ENCODE results near the gene SERPINA1. TPM values are rescaled to one million over a fixed set of nuclear protein-coding genes. Genes with fewer than 3 reads are reported as not detected.

SERPINA1 gene
- total and polyA plus RNA-seq, 2 donors (not counting 1 experiment from before 2014, with no cell fraction given) = 0.69 to 6.8 TPM

GRCh38 chr14:94389731-94390371 is 1.4 kb upstream of the SERPINA1 start:
- Mint-ChIP-seq H3K27ac (no peak overlapping the region), H3K4me3 (no peak overlapping the region), H3K9me3 (ENCODE audit: insufficient read depth) (no peaks in the 10 kb centered on the region), H3K27me3 (no peaks in the 10 kb centered on the region), H3K4me1 (no peaks in the 10 kb centered on the region)
- ChIA-PET CTCF (no interaction called here), POLR2A (no interaction called here)
- Histone ChIP-seq H3K4me2 (replicated peaks; ENCODE audit: low read depth, low read length, poor library complexity, severe bottlenecking) (no peak overlapping the region), H4K20me1 (ENCODE audit: control insufficient read depth, insufficient read depth, low read length, poor library complexity, severe bottlenecking) (no peaks in the 10 kb centered on the region), H3K4me3 (ENCODE audit: control extremely low read depth in 1 of 5, extremely low read depth in 1 of 5, insufficient read depth in 1 of 5, low read depth in 2 of 5, low read length in 4 of 5) (no peak overlapping the region), H3K36me3 (replicated peaks in 1 of 2; ENCODE audit: control extremely low read depth in 1 of 2, control insufficient read depth in 1 of 2, extremely low read depth in 1 of 2, insufficient read depth in 2 of 2, low read length in 1 of 2) (no peaks in the 10 kb centered on the region), H2AFZ (ENCODE audit: insufficient read depth, low read depth, low read length, poor library complexity, severe bottlenecking) (no peak overlapping the region), H3K79me2 (ENCODE audit: control insufficient read depth, insufficient read depth, low read length) (no peaks in the 10 kb centered on the region), H3K9me3 (ENCODE audit: control extremely low read depth in 1 of 3, control insufficient read depth in 2 of 3, insufficient read depth in 1 of 3, low read length in 2 of 3) (peaks cover 0 to 16% (median 0%) of the 10 kb centered on the region in 3 donors), H3K27me3 (replicated peaks in 1 of 4; ENCODE audit: control extremely low read depth in 1 of 4, control insufficient read depth in 3 of 4, insufficient read depth in 4 of 4, low read length in 3 of 4) (no peaks in the 10 kb centered on the region), H3K27ac (ENCODE audit: low read length in 2 of 2) (no peak overlapping the region), H3K4me1 (ENCODE audit: control insufficient read depth in 2 of 2, insufficient read depth in 2 of 2, low read length in 2 of 2) (no peaks in the 10 kb centered on the region), H3K9ac (ENCODE audit: low read length) (no peak overlapping the region)
- ATAC-seq (ENCODE audit: low read depth) = no peak
- no peak for DNase-seq
- TF ChIP-seq CTCF (IDR thresholded peaks at IDR 0.05) = no peak
- TF ChIP-seq EZH2 (IDR thresholded peaks at IDR 0.05; ENCODE audit: borderline replicate concordance, insufficient read depth, low read depth, low read length, poor library complexity, severe bottlenecking) = no peak
- intact Hi-C loops (cut with micrococcal nuclease) = no loop called here
- 69% methylated on average over 7 of the region's 10 CpGs for WGBS (ENCODE audit: insufficient coverage)

GRCh38 chr14:94389104-94389469 is 685 bp upstream of the SERPINA1 start:
- Mint-ChIP-seq H3K27me3 (no peaks in the 10 kb centered on the region), H3K9me3 (ENCODE audit: insufficient read depth) (no peaks in the 10 kb centered on the region), H3K27ac (no peak overlapping the region), H3K4me3 (no peak overlapping the region), H3K4me1 (no peaks in the 10 kb centered on the region)
- H3K36me3 ChIP-seq (replicated peaks in 1 of 2; ENCODE audit: control extremely low read depth in 1 of 2, control insufficient read depth in 1 of 2, extremely low read depth in 1 of 2, insufficient read depth in 2 of 2, low read length in 1 of 2) = no peaks in the 10 kb centered on the region
- H3K9me3 ChIP-seq (ENCODE audit: control extremely low read depth in 1 of 3, control insufficient read depth in 2 of 3, insufficient read depth in 1 of 3, low read length in 2 of 3) = peaks cover 0 to 16% (median 0%) of the 10 kb centered on the region in 3 donors
- H3K9ac ChIP-seq (ENCODE audit: low read length) = no peak overlapping the region
- ATAC-seq (ENCODE audit: low read depth) (no peak), DNase-seq (no peak)
- ChIA-PET POLR2A (no interaction called here), CTCF (no interaction called here)
- H2AFZ ChIP-seq (ENCODE audit: insufficient read depth, low read depth, low read length, poor library complexity, severe bottlenecking) = no peak overlapping the region
- no peaks in the 10 kb centered on the region for H3K79me2 ChIP-seq (ENCODE audit: control insufficient read depth, insufficient read depth, low read length)
- 91% methylated on average over 4 of the region's 5 CpGs for WGBS (ENCODE audit: insufficient coverage)
- H4K20me1 ChIP-seq (ENCODE audit: control insufficient read depth, insufficient read depth, low read length, poor library complexity, severe bottlenecking) = no peaks in the 10 kb centered on the region
- intact Hi-C loops (cut with micrococcal nuclease) = no loop called here
- no peak for TF ChIP-seq EZH2 (IDR thresholded peaks at IDR 0.05; ENCODE audit: borderline replicate concordance, insufficient read depth, low read depth, low read length, poor library complexity, severe bottlenecking)
- no peak for TF ChIP-seq CTCF (IDR thresholded peaks at IDR 0.05)
- H3K27ac ChIP-seq (ENCODE audit: low read length in 2 of 2) = no peak overlapping the region
- H3K27me3 ChIP-seq (replicated peaks in 1 of 4; ENCODE audit: control extremely low read depth in 1 of 4, control insufficient read depth in 3 of 4, insufficient read depth in 4 of 4, low read length in 3 of 4) = no peaks in the 10 kb centered on the region
- H3K4me2 ChIP-seq (replicated peaks; ENCODE audit: low read depth, low read length, poor library complexity, severe bottlenecking) = no peak overlapping the region
- no peak overlapping the region for H3K4me3 ChIP-seq (ENCODE audit: control extremely low read depth in 1 of 5, extremely low read depth in 1 of 5, insufficient read depth in 1 of 5, low read depth in 2 of 5, low read length in 4 of 5)
- no peaks in the 10 kb centered on the region for H3K4me1 ChIP-seq (ENCODE audit: control insufficient read depth in 2 of 2, insufficient read depth in 2 of 2, low read length in 2 of 2)

Measured in B cell (primary cell).